NCI-H187 treated with DMSO at 0.1 percent for 48 hours (cell line): ENCODE data around the gene HEMGN.
"Not testable (repeated sequence)": the region's sequence is repeated elsewhere in the genome, so short reads cannot be mapped to it uniquely, and the experiment has no call there.

Experiments used
- DNase-seq: peaks from one replicate; lab custom pipeline; 2025; lab: John Stamatoyannopoulos, UW

The HEMGN gene

GRCh38 chr9:97964901-97965300, 26.9 kb upstream of the HEMGN start:
- DNase-seq = no peak

DNA sequence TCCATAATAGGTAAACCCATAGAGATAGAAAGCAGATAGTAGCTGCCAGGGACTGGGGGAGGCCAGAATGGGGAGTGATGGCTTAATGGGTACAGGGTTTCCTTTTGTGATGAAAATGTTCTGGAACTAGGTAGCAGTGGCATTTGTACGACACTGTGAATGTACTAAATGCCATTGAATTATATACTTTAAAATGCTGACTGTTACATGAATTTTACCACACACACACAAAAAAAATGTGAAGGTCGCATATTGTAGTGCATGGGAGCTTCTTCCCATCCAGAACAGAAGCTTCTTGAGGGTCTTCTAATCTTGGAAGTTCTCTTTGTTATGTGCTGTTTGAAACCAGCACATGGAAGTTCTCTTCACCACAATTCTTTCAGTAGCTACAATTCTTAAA, 25.3 kb upstream of the HEMGN start:
- no peak for DNase-seq

DNA sequence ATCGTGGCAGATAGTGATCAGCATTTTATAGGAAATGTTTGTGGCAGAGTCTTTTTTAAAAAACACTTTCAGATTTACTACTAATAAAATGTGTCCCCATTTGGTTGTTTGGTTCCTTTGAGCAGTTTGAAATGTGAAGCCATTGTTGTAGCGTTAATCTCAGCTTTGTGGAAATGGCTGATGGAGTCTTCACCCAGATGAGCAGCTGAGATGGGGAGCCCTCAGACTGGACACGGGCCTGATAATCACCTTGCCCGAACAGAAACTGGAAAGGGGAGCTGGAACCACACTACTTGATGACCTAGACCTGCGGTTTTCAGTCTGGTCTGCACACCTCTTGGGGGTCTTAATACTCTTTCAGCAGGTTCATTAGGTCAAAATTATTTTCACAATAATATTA, 24.6 kb upstream of the HEMGN start:
- no peak for DNase-seq

- no peak for DNase-seq
Observed at GRCh38 chr9:97962136-97962535, 24.2 kb upstream of the HEMGN start.

DNA sequence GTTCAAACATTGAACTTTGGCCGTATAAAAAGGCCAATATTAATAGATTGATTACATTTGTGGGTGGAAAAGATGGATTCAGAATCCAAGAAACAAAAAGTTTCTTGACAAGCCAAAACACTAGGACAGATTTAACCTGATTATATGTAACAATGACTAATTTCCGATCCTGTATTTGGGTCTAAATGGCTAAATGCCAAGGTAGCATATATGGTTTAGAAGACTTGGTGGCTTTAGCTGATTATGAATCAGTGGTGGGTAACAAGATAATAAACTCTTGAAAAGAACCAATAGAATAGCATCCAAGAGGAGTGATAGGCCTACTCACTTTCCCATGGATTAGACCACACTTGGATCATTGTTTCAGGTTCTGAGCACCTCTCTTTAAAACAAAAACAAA, 23.4 kb upstream of the HEMGN start:
- DNase-seq = no peak

DNA sequence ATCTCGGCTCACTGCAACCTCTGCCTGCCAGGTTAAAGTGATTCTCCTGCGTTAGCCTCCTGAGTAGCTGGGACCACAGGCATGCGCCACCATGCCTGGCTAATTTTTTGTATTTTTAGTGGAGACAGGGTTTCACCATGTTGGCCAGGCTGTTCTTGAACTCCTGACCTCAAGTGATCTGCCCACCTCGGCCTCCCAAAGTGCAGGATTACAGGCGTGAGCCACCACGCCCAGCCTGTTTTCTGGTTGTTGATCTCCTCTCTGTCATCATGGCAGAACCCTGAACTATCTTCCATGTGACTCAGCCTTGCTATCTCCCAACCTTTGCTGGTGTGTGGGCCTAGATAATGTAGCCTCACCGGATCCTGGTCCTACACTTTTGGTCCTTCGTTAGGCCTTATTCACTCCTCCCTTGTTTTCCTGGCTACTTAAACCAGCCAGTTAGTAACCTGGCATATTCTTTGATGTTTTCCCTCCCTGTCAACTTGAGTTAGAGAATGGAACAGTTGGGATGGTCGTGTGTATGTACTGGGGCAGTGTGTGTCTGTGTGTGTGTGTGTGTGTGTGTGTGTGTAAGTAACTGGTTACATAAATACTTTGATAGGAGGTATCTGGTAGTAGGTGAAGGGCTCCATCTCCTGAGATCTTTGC, 22.8 kb upstream of the HEMGN start:
- not testable (repeated sequence) for DNase-seq

GRCh38 chr9:97959585-97959984, 21.6 kb upstream of the HEMGN start:
- no peak for DNase-seq

- DNase-seq = no peak
Observed at GRCh38 chr9:97958812-97959511, 21.0 kb upstream of the HEMGN start.

DNA sequence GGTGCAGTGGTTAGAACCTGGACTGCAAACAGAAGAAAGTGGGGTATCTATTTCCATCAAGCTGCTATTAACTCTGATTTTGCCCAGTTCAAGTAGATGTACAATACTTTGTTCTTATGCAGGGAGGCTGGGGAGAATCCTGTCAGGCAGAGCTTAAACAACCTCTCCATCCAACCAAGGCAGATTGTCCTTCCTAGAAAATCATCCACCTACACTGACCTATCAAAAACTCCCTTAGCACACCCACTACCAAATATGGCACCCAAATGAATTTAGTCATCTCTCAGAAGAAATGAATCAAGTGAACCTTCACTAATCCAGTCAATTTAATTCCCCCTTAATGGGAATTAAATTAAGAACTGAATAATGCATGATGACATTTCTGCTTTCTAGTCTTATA, 18.4 kb upstream of the HEMGN start:
- no peak for DNase-seq

DNA sequence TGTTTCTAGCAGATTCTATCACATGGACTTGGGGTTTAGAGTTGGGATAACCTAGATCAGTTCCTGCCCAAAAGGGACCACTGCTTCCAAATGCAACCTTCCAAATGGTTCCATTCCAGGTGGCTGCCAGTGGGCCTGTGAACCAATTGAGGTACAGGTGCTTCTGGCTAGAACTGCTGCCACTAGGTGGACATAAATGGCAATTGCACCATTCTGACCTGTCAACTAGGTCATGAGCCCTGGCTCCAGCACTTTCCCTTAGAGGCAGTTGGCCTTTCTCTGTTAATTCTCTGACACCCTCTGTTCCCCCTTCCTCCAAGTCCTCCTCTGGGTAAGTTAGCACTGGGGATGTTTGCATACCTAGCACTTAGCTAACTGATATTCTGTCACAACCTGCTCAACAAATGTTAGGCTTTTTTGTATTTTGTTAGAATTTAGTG, 16.6 kb upstream of the HEMGN start:
- DNase-seq = no peak

- DNase-seq = not testable (repeated sequence)
Observed at GRCh38 chr9:97950873-97951272, 12.9 kb upstream of the HEMGN start.

- DNase-seq = not testable (repeated sequence)
Observed at GRCh38 chr9:97947094-97947493, 9.1 kb upstream of the HEMGN start.

DNA sequence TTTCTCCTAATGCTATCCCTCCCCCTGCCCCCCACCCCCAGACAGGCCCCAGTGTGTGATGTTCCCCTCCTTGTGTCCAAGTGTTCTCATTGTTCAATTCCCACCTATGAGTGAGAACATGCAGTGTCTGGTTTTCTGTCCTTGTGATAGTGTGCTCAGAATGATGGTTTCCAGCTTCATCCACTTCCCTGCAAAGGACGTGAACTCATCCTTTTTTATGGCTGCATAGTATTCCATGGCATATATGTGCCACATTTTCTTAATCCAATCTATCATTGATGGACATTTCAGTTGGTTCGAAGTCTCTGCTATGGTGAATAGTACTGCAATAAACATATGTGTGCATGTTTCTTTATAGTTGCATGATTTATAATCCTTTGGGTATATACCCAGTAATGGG, 7.5 kb upstream of the HEMGN start:
- DNase-seq = not testable (repeated sequence)

DNA sequence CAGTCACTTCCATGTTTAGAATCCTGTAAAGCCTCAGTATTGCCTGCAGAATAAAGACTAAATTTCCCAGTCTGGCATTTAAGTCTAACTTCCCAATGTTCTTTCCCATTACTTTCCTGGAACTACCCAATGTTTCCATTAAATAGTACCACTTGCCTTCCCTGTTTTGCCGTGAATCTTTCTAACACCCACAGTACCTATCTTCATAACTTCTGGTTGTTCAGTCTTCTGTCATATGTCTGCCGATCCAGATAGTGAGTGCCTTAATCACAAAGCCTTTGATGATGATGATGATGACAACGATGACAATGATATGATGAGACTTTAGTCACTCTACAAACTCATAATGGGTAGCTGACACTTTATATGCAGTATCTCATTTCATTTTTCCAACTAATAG, 6.6 kb upstream of the HEMGN start:
- no peak for DNase-seq

DNA sequence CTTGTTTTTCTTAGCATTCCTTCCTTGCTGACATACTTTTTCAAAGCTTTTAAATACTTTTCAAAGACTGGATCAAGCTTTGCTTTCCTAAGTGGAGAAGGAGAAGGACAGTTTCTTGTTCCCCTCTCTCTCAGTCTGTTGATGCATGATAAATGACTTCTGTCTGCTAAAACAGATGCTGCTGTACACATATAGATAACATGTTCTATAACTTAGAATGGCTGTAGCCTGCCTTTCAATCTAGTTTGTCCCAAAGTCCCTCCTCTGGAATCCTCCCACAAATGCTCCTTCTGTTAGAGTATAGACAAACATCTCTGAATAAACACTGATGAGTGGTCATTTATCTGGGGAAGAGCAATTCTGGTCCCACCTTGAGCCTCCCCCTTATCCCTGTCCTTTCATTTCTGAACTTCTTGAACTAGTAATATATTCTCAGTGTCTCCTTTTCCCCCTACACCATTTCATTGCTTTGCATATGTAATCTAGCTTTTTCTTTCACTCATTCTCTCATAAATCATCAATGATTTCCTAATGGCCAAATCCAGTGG, 5.4 kb upstream of the HEMGN start:
- no peak for DNase-seq

DNA sequence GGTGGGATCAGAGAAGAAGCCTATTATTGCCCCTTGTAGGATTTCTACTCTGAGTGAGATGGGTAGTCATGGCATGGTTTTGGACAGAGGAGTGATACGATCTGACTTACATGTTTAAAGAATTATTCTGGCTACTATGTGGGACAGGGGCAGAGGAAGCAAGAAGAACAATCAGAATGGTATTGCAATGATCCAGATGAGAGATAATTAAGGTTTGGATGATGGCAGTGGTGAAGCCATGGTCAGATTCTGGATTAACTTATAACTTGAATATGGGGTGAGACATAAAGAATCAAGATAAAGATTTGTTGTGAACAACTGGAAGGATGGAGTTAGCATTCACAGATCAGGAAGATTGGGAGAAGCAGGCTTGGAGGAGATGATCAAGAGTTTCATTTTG, 3.4 kb upstream of the HEMGN start:
- DNase-seq = no peak

- DNase-seq = no peak
Observed at GRCh38 chr9:97940741-97941140, 2.8 kb upstream of the HEMGN start.

DNA sequence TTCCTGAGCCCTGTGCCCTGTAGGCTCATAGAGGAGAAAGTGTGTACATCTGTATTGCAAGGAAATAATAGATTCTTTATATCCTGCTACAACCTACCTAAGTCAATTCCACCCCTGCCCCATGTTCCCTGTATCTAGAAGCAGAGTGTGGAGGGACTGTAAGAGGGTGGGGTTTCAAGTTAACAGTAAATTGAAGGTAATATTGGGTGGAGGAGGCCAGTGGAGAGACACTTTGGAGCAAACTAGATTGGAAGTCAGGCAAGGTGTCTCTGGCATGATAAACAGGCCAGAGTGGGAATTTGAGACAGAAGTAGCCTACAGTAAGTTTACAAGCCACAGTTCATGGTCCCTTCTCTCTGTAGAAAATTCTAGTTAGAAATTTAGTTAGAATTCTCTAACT, 2.3 kb upstream of the HEMGN start:
- DNase-seq = no peak

- no peak for DNase-seq
Observed at GRCh38 chr9:97936998-97937397, 974 bp downstream of the HEMGN start.

- DNase-seq = no peak
Observed at GRCh38 chr9:97935276-97935675, 2.7 kb downstream of the HEMGN start.

- DNase-seq = no peak
Observed at GRCh38 chr9:97934321-97935115, 3.5 kb downstream of the HEMGN start.

- DNase-seq = no peak
Observed at GRCh38 chr9:97933297-97933998, 4.5 kb downstream of the HEMGN start.
